Measurements from ENCODE around the gene SULF2. TPM values are rescaled to one million over a fixed set of nuclear protein-coding genes. Genes with fewer than 3 reads are reported as not detected.

The SULF2 gene
- polyA plus RNA-seq, 1 donor, result 38.2 TPM

- no peak for DNase-seq
Observed at GRCh38 chr20:47760686-47761481, 24.4 kb downstream of the SULF2 start.

GRCh38 chr20:47758517-47759450 is 26.5 kb downstream of the SULF2 start:
- DNase-seq, result no peak

GRCh38 chr20:47757145-47758035 is 27.9 kb downstream of the SULF2 start:
- no peak for DNase-seq

- DNase-seq, result no peak
Observed at GRCh38 chr20:47754946-47755652, 30.2 kb downstream of the SULF2 start.

GRCh38 chr20:47754388-47754715 is 30.9 kb downstream of the SULF2 start:
- DNase-seq, result no peak

GRCh38 chr20:47753576-47754387 is 31.5 kb downstream of the SULF2 start:
- DNase-seq, result no peak

- DNase-seq, result no peak
Observed at GRCh38 chr20:47751449-47751848, 33.8 kb downstream of the SULF2 start.

- DNase-seq, result peak; percentile 54
Observed at GRCh38 chr20:47749339-47749738, 35.9 kb downstream of the SULF2 start.

GRCh38 chr20:47748823-47749222 is 36.5 kb downstream of the SULF2 start:
- no peak for DNase-seq

- no peak for DNase-seq
Observed at GRCh38 chr20:47748069-47748468, 37.2 kb downstream of the SULF2 start.

- DNase-seq, result no peak
Observed at GRCh38 chr20:47747669-47748031, 37.6 kb downstream of the SULF2 start.

GRCh38 chr20:47744803-47745202 is 40.5 kb downstream of the SULF2 start:
- DNase-seq, result no peak

GRCh38 chr20:47743671-47744070 is 41.6 kb downstream of the SULF2 start:
- DNase-seq, result no peak

GRCh38 chr20:47741669-47742608 is 43.3 kb downstream of the SULF2 start:
- no peak for DNase-seq

GRCh38 chr20:47740862-47741184 is 44.5 kb downstream of the SULF2 start:
- no peak for DNase-seq

- no peak for DNase-seq
Observed at GRCh38 chr20:47740121-47740861, 45.0 kb downstream of the SULF2 start.

GRCh38 chr20:47737923-47738322 is 47.4 kb downstream of the SULF2 start:
- no peak for DNase-seq

GRCh38 chr20:47736570-47737152 is 48.6 kb downstream of the SULF2 start:
- no peak for DNase-seq

Measured in hindlimb muscle (tissue), 1 donor.